Measurements from ENCODE around the gene MYCBPAP. TPM values are rescaled to one million over a fixed set of nuclear protein-coding genes. Genes with fewer than 3 reads are reported as not detected.

Gene MYCBPAP
- total RNA-seq, 1 experiment from 2014 or later: not detected

DNA sequence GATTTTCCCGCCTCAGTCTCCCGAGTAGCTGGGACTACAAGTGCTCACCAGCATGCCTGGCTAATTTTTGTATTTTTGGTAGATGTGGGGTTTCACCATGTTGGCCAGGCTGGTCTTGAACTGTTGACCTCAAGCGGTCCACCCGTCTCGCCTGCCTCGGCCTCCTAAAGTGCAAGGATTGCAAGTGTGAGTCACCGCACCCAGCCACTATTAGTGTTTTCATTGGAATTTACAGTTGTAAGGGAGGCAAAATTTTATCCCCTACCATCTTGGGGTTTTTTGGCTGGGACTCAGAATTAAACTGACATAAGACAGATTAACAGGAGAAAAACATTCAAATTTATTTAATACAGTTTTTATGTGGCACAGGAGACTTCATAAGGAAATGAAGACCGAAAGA is 12.3 kb upstream of the MYCBPAP start:
- Histone ChIP-seq H3K9ac (ENCODE audit: low read length) (no peak overlapping the region), H3K4me2 (ENCODE audit: low read length) (peak overlapping the region; percentile 43), H3K36me3 (ENCODE audit: control insufficient read depth in 1 of 2, insufficient read depth in 2 of 2, low read length in 2 of 2) (no peaks in the 10 kb centered on the region), H3K4me3 (replicated peaks in 1 of 2; ENCODE audit: low read depth in 1 of 2, low read length in 2 of 2) (no peak overlapping the region), H4K20me1 (ENCODE audit: insufficient read depth) (no peaks in the 10 kb centered on the region), H3K9me3 (ENCODE audit: control insufficient read depth in 1 of 2, insufficient read depth in 1 of 2, low read depth in 1 of 2, low read length in 2 of 2) (no peaks in the 10 kb centered on the region), H3K27me3 (ENCODE audit: insufficient read depth, low read length) (no peaks in the 10 kb centered on the region), H3K27ac (ENCODE audit: low read depth, low read length) (no peak overlapping the region), H3K9me2 (ENCODE audit: insufficient read depth) (no peaks in the 10 kb centered on the region), H3K79me2 (ENCODE audit: insufficient read depth, low read length) (no peaks in the 10 kb centered on the region), H3K4me1 (ENCODE audit: control insufficient read depth in 1 of 2, insufficient read depth in 2 of 2, low read length in 2 of 2) (peaks cover 16 to 27% of the 10 kb centered on the region in 2 experiments), H2AFZ (ENCODE audit: low read depth, low read length, poor library complexity, severe bottlenecking) (peak overlapping the region; percentile 42)
- BruUV-seq (replicated peaks): no TSS peak
- ATAC-seq (peak; percentile 37; the same call in 1 of the 2 replicates), DNase-seq (ENCODE audit: low read depth, low spot score) (no peak)
- TF ChIP-seq ZFX (IDR thresholded peaks at IDR 0.05): no peak
- no peak for TF ChIP-seq ELF1 (IDR thresholded peaks at IDR 0.05; ENCODE audit: borderline replicate concordance, low read depth)
- TF ChIP-seq FOSL1 (IDR thresholded peaks at IDR 0.05; ENCODE audit: low read depth): peak; percentile 29; the same call in 1 of the 2 replicates
- intact Hi-C loops (cut with micrococcal nuclease): no loop called here
- POLR2A ChIA-PET: no interaction called here
- RAD21 ChIA-PET (ENCODE audit: low non-redundant PET in 1 of 2, low total read pairs in 2 of 2, uncharacterized antibody in 2 of 2, unreplicated experiment in 2 of 2): interaction anchor here in 1 of 2 experiments (0.7 kb wide), 1 partner anchor 13 kb away, joined by 4 read pairs; no protein-coding TSS in a partner anchor
- CTCF ChIA-PET: interaction anchor here (0.7 to 1.1 kb wide), 2 partner anchors 8 to 737 kb away, joined by 3 read pairs; no protein-coding TSS in a partner anchor

- peak; percentile 87 for ATAC-seq
- RAD21 ChIA-PET (ENCODE audit: low non-redundant PET in 1 of 2, low total read pairs in 2 of 2, uncharacterized antibody in 2 of 2, unreplicated experiment in 2 of 2): no interaction called here
- no peaks in the 10 kb centered on the region for H3K9me3 ChIP-seq (ENCODE audit: control insufficient read depth in 1 of 2, insufficient read depth in 1 of 2, low read depth in 1 of 2, low read length in 2 of 2)
- 0 out of 2 replicates have a peak overlapping the region, but pooled peaks have one; percentile 1 for H3K9ac ChIP-seq (ENCODE audit: low read length)
- H2AFZ ChIP-seq (ENCODE audit: low read depth, low read length, poor library complexity, severe bottlenecking): peak overlapping the region; percentile 25
- peaks cover 16 to 27% of the 10 kb centered on the region in 2 experiments for H3K4me1 ChIP-seq (ENCODE audit: control insufficient read depth in 1 of 2, insufficient read depth in 2 of 2, low read length in 2 of 2)
- H3K4me2 ChIP-seq (ENCODE audit: low read length): peak overlapping the region; percentile 49
- intact Hi-C loops (cut with micrococcal nuclease): no loop called here
- H3K9me2 ChIP-seq (ENCODE audit: insufficient read depth): no peaks in the 10 kb centered on the region
- DNase-seq (ENCODE audit: low read depth, low spot score): no peak
- no peak for TF ChIP-seq POLR2A (IDR thresholded peaks at IDR 0.05; ENCODE audit: borderline replicate concordance, extremely low read depth, insufficient read depth, insufficient read length)
- no peak for TF ChIP-seq ELF1 (IDR thresholded peaks at IDR 0.05; ENCODE audit: borderline replicate concordance, low read depth)
- no peak for TF ChIP-seq SIN3A (IDR thresholded peaks at IDR 0.05; ENCODE audit: low read depth)
- TF ChIP-seq MAX (IDR thresholded peaks at IDR 0.05): 0 out of 2 replicates have a peak, but pooled peaks have one; percentile 9
- TF ChIP-seq EGR1 (IDR thresholded peaks at IDR 0.05; ENCODE audit: low read depth): no peak
- no peak for TF ChIP-seq CTCF (IDR thresholded peaks at IDR 0.05 in 2 of 3, conservative IDR thresholded peaks at IDR 0.05 in 1 of 3; ENCODE audit: borderline replicate concordance in 1 of 3, insufficient read depth in 1 of 3, low read depth in 2 of 3, low read length in 2 of 3)
- TF ChIP-seq, protein P1, sequence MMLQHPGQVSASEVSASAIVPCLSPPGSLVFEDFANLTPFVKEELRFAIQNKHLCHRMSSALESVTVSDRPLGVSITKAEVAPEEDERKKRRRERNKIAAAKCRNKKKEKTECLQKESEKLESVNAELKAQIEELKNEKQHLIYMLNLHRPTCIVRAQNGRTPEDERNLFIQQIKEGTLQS (IDR thresholded peaks at IDR 0.05): no peak
- TF ChIP-seq CBX3 (IDR thresholded peaks at IDR 0.05; ENCODE audit: low read depth): no peak
- no peak overlapping the region for H3K4me3 ChIP-seq (replicated peaks in 1 of 2; ENCODE audit: low read depth in 1 of 2, low read length in 2 of 2)
- POLR2A ChIA-PET: interaction anchor here (0.7 kb wide), 1 partner anchor 366 kb away, joined by 3 read pairs; no protein-coding TSS in a partner anchor
- peak overlapping the region; percentile 8; the same call in 1 of the 2 replicates for H3K27ac ChIP-seq (ENCODE audit: low read depth, low read length)
- no peaks in the 10 kb centered on the region for H3K36me3 ChIP-seq (ENCODE audit: control insufficient read depth in 1 of 2, insufficient read depth in 2 of 2, low read length in 2 of 2)
- no TSS peak for BruUV-seq (replicated peaks)
- no peaks in the 10 kb centered on the region for H3K79me2 ChIP-seq (ENCODE audit: insufficient read depth, low read length)
- CTCF ChIA-PET: interaction anchor here (0.7 to 0.9 kb wide), 2 partner anchors 130 to 197 kb away, joined by 3 read pairs; no protein-coding TSS in a partner anchor
- H4K20me1 ChIP-seq (ENCODE audit: insufficient read depth): no peaks in the 10 kb centered on the region
- H3K27me3 ChIP-seq (ENCODE audit: insufficient read depth, low read length): no peaks in the 10 kb centered on the region
Measured at GRCh38 chr17:50498021-50498874, 10.0 kb upstream of the MYCBPAP start.
